AG04450 (cell line): ENCODE measurements around the gene FASTKD2. TPM values are rescaled to one million over a fixed set of nuclear protein-coding genes. Genes with fewer than 3 reads are reported as not detected.

ENCODE experiments used
- CTCF ChIA-PET: fragments of 300-600, 350-600 bp; formaldehyde crosslinking; extraction: SDS; loops from one replicate; lab custom pipeline; 2022; ENCODE audit warnings: antibody characterized with exemption, inconsistent platforms; lab: Charles Lee
- POLR2A ChIA-PET: fragments of 350-600 bp; formaldehyde crosslinking; extraction: SDS; loops from one replicate; lab custom pipeline; 2021; ENCODE audit warnings: antibody characterized with exemption, inconsistent platforms; lab: Yijun Ruan, JAX
- DNase-seq: peaks from one replicate; pipeline ENCODE4 v3.0.0-alpha.2; 2011; ENCODE audit warnings: low read depth, low spot score
- H3K27ac ChIP-seq: one replicate; pipeline ENCODE4 v1.5.1; 2012; ENCODE audit warnings: low read depth, low read length, control low read depth
- H3K27me3 ChIP-seq: one replicate; pipeline ENCODE4 v1.6.0; 2012; ENCODE audit warnings: low read length; ENCODE audit not compliant: control insufficient read depth, insufficient read depth
- H3K4me3 ChIP-seq: 2 replicates; pipeline ENCODE4 v1.5.1; 2011; ENCODE audit warnings: mild to moderate bottlenecking, low read depth, low read length, control low read depth
- H3K9me3 ChIP-seq: 2 replicates; pipeline ENCODE4 v1.5.1; 2012; ENCODE audit warnings: low read length; ENCODE audit not compliant: control insufficient read depth, insufficient read depth
- CTCF ChIP-seq: IDR thresholded peaks from 2 replicates; pipeline ENCODE4 v1.5.1; 2011; ENCODE audit warnings: low read depth, low read length, control low read depth, inconsistent platforms
- polyA plus RNA-seq: library from polyadenylated mRNA; depleted of rRNA; stranded (reverse); fragments of >200 nt; gene quantifications from 2 replicates; pipeline ENCODE4 v1.2.3, GENCODE V29; 2011

Gene FASTKD2
- polyA plus RNA-seq, 1 experiment = 37.2 TPM

GRCh38 chr2:206798000-206798399 lies 32.6 kb downstream of the FASTKD2 start:
- CTCF ChIA-PET = interaction anchor here (1.5 kb wide), 1 partner anchor 16 kb away, joined by 16 read pairs; no protein-coding TSS in a partner anchor
- H3K27ac ChIP-seq = no peak overlapping the region
- no peak overlapping the region for H3K4me3 ChIP-seq
- DNase-seq = no peak
- no peak for TF ChIP-seq CTCF
- H3K9me3 ChIP-seq = no peaks in the 10 kb centered on the region
- POLR2A ChIA-PET = no interaction called here
- no peaks in the 10 kb centered on the region for H3K27me3 ChIP-seq

- no peak overlapping the region for H3K27ac ChIP-seq
- H3K9me3 ChIP-seq = no peaks in the 10 kb centered on the region
- H3K27me3 ChIP-seq = no peaks in the 10 kb centered on the region
- no peak overlapping the region for H3K4me3 ChIP-seq
- CTCF ChIA-PET = interaction anchor here (0.6 to 5.7 kb wide), 7 partner anchors 16 to 1241 kb away, joined by 3 to 38 read pairs (median 3); no protein-coding TSS in a partner anchor
- DNase-seq = no peak
- POLR2A ChIA-PET = no interaction called here
- TF ChIP-seq CTCF = no peak
These were observed 33.7 kb downstream of the FASTKD2 start for GRCh38 chr2:206799083-206799482.

- ChIA-PET CTCF (interaction anchor here (0.5 to 5.7 kb wide), 26 partner anchors 10 to 1240 kb away, joined by 3 to 38 read pairs (median 4); partner anchors contain the start of genes CREB1, FASTKD2 and MDH1B), POLR2A (interaction anchor here (0.7 kb wide), 2 partner anchors 365 to 672 kb away, joined by 3 read pairs; no protein-coding TSS in a partner anchor)
- TF ChIP-seq CTCF = peak; percentile 66
- no peak overlapping the region for H3K27ac ChIP-seq
- H3K9me3 ChIP-seq = no peaks in the 10 kb centered on the region
- no peaks in the 10 kb centered on the region for H3K27me3 ChIP-seq
- no peak overlapping the region for H3K4me3 ChIP-seq
- DNase-seq = peak; percentile 26
These were observed 35.4 kb downstream of the FASTKD2 start for GRCh38 chr2:206800506-206801417.

- no peak for DNase-seq
- no peaks in the 10 kb centered on the region for H3K9me3 ChIP-seq
- no peak for TF ChIP-seq CTCF
- ChIA-PET CTCF (interaction anchor here (0.7 to 5.7 kb wide), 15 partner anchors 10 to 1240 kb away, joined by 3 to 38 read pairs (median 5); partner anchors contain the start of genes CREB1, FASTKD2 and MDH1B), POLR2A (no interaction called here)
- no peak overlapping the region for H3K4me3 ChIP-seq
- no peak overlapping the region for H3K27ac ChIP-seq
- H3K27me3 ChIP-seq = no peaks in the 10 kb centered on the region
These were observed 36.2 kb downstream of the FASTKD2 start for GRCh38 chr2:206801418-206802189.
